ENCODE measurements around the gene IP6K3.

The IP6K3 gene

DNA sequence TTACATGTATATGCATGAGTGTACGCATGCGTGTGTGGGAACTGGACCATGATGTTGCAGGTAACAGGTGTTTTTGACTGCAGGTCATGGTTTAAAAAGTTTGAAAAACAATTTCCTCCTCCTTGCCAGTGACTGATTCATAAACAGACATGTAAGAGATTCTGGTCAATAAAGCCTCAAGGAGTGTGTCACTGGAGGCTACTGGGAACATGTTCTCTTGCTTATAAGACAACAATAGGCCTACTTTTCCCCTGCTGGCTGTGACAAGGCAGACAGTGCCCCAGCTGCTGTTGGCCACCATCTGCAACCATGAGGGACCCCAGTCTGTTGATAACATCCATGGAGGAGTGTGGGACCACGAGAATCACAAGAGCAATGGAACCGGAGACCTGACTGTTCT, 29.5 kb upstream of the IP6K3 start:
- H3K4me3 ChIP-seq (ENCODE audit: low read depth, low read length) = no peak overlapping the region
- no peak for DNase-seq (ENCODE audit: low read depth)
- TF ChIP-seq, protein P1, sequence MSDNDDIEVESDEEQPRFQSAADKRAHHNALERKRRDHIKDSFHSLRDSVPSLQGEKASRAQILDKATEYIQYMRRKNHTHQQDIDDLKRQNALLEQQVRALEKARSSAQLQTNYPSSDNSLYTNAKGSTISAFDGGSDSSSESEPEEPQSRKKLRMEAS (IDR thresholded peaks at IDR 0.05; ENCODE audit: low read depth, low read length) = no peak
- TF ChIP-seq POLR2A (IDR thresholded peaks at IDR 0.05; ENCODE audit: extremely low read depth, insufficient read length) (no peak), MYC (IDR thresholded peaks at IDR 0.05; ENCODE audit: low read depth, low read length) (no peak), CTCF (IDR thresholded peaks at IDR 0.05; ENCODE audit: low read depth, low read length) (no peak)

GRCh38 chr6:33774774-33775173, 28.1 kb upstream of the IP6K3 start:
- no peak for DNase-seq (ENCODE audit: low read depth)
- TF ChIP-seq, protein P1 (IDR thresholded peaks at IDR 0.05; ENCODE audit: low read depth, low read length) = no peak
- TF ChIP-seq MYC (IDR thresholded peaks at IDR 0.05; ENCODE audit: low read depth, low read length) (no peak), CTCF (IDR thresholded peaks at IDR 0.05; ENCODE audit: low read depth, low read length) (no peak), POLR2A (IDR thresholded peaks at IDR 0.05; ENCODE audit: extremely low read depth, insufficient read length) (no peak)
- no peak overlapping the region for H3K4me3 ChIP-seq (ENCODE audit: low read depth, low read length)

DNA sequence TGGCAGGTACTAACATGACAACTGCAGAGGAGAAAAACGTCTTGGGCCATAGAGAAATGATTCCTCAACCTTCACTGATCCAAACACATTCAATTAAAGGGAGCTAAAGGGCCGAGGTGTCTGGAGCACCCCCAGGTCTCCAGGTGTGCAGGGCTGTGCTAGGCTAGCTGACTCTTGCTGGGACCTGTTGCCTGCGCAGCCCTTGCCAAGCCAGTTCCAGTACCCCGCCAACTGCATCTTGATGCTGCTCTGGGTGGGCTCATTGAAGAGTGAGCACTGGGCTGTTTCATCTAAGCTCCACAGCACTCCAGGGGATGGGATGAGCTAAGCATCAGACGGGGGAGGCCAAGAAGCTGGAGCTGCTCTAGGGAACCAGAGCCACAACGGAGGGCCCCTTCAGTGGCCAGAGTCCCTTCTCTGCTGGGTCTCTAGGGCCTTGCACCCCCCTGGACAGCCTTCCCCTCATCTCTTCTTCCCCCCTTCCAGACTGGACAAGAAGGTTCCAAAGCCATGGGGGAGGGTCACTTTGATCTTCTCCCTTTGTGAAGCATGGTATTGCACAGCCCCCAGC, 26.3 kb upstream of the IP6K3 start:
- no peak overlapping the region for H3K4me3 ChIP-seq (ENCODE audit: low read depth, low read length)
- TF ChIP-seq CTCF (IDR thresholded peaks at IDR 0.05; ENCODE audit: low read depth, low read length) = no peak
- TF ChIP-seq, protein P1 (IDR thresholded peaks at IDR 0.05; ENCODE audit: low read depth, low read length) = no peak
- TF ChIP-seq MYC (IDR thresholded peaks at IDR 0.05; ENCODE audit: low read depth, low read length) = no peak
- no peak for TF ChIP-seq POLR2A (IDR thresholded peaks at IDR 0.05; ENCODE audit: extremely low read depth, insufficient read length)
- no peak for DNase-seq (ENCODE audit: low read depth)

- no peak overlapping the region for H3K4me3 ChIP-seq (ENCODE audit: low read depth, low read length)
- TF ChIP-seq CTCF (IDR thresholded peaks at IDR 0.05; ENCODE audit: low read depth, low read length) = no peak
- TF ChIP-seq MYC (IDR thresholded peaks at IDR 0.05; ENCODE audit: low read depth, low read length) = no peak
- no peak for TF ChIP-seq POLR2A (IDR thresholded peaks at IDR 0.05; ENCODE audit: extremely low read depth, insufficient read length)
- TF ChIP-seq, protein P1 (IDR thresholded peaks at IDR 0.05; ENCODE audit: low read depth, low read length) = no peak
- no peak for DNase-seq (ENCODE audit: low read depth)
Measured at GRCh38 chr6:33772082-33772830, 25.6 kb upstream of the IP6K3 start.

DNA sequence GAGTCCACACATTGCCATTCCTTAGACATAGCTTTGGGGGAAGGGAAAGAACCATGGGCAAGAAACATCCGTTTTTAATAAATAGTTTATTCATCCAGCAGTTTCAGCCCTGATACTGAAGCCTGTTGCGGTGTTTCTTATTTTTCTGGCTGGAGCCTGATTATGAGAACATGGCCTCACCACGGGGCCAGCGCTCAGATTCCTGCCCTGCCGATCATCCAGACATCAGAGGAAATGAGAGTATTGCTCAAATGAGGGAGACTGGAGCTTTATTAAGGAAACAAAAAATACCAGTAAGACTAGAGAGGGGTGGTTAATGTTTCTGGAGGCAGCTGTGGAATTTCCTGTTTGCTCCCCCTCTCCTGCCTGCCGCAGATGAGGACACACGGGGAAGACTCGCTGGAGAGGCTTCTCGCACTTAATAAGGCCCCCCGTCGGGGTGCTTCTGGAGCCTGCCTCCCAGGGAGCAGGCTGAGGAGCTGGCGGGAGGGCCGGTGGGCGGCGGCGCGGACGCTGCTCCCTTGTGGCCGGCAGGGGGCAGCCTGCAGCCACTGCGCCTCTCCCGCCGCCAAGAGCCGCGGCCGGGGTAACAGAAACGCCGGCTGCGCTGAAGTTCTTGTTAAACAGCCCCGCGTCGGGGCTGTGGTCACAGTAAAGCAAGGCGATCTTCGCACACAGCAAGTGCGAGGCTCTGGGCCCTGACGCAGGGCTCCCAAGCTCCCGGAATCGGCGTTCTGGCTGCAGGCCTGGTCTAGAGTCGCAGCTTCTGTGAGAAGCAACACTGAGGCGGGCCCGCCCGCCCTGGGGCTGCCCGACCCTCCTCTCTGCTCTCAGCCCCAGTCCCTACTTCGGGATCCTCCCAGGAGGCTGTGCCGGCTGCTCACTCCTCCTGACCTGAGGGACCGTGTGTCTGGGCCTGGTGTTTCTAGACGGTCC, 24.7 kb upstream of the IP6K3 start:
- DNase-seq (ENCODE audit: low read depth) = peak; percentile 94
- peak; percentile 91 for TF ChIP-seq CTCF (IDR thresholded peaks at IDR 0.05; ENCODE audit: low read depth, low read length)
- TF ChIP-seq POLR2A (IDR thresholded peaks at IDR 0.05; ENCODE audit: extremely low read depth, insufficient read length) = no peak
- TF ChIP-seq, protein P1 (IDR thresholded peaks at IDR 0.05; ENCODE audit: low read depth, low read length) = peak; percentile 37; the same call in 1 of the 2 replicates
- TF ChIP-seq MYC (IDR thresholded peaks at IDR 0.05; ENCODE audit: low read depth, low read length) = no peak
- H3K4me3 ChIP-seq (ENCODE audit: low read depth, low read length) = no peak overlapping the region
